ENCODE measurements around the gene CHRNA5.

CHRNA5 gene

GRCh38 chr15:78627348-78627747, 62.0 kb downstream of the CHRNA5 start:
- no peak overlapping the region for H3K27ac ChIP-seq

GRCh38 chr15:78628227-78628626, 62.9 kb downstream of the CHRNA5 start:
- TF ChIP-seq, protein P1, sequence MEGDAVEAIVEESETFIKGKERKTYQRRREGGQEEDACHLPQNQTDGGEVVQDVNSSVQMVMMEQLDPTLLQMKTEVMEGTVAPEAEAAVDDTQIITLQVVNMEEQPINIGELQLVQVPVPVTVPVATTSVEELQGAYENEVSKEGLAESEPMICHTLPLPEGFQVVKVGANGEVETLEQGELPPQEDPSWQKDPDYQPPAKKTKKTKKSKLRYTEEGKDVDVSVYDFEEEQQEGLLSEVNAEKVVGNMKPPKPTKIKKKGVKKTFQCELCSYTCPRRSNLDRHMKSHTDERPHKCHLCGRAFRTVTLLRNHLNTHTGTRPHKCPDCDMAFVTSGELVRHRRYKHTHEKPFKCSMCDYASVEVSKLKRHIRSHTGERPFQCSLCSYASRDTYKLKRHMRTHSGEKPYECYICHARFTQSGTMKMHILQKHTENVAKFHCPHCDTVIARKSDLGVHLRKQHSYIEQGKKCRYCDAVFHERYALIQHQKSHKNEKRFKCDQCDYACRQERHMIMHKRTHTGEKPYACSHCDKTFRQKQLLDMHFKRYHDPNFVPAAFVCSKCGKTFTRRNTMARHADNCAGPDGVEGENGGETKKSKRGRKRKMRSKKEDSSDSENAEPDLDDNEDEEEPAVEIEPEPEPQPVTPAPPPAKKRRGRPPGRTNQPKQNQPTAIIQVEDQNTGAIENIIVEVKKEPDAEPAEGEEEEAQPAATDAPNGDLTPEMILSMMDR (IDR thresholded peaks at IDR 0.05), result no peak
- no peak for TF ChIP-seq ZFX (IDR thresholded peaks at IDR 0.05; ENCODE audit: borderline replicate concordance)
- no peak overlapping the region for H3K27ac ChIP-seq

More at GRCh38 chr15:78627348-78627747, 62.0 kb downstream of the CHRNA5 start:
- no peak for TF ChIP-seq ZFX (IDR thresholded peaks at IDR 0.05; ENCODE audit: borderline replicate concordance)
- TF ChIP-seq, protein P1 (IDR thresholded peaks at IDR 0.05), result no peak

GRCh38 chr15:78629031-78629715, 63.9 kb downstream of the CHRNA5 start:
- H3K27ac ChIP-seq, result no peak overlapping the region
- no peak for TF ChIP-seq ZFX (IDR thresholded peaks at IDR 0.05; ENCODE audit: borderline replicate concordance)
- TF ChIP-seq, protein P1 (IDR thresholded peaks at IDR 0.05), result no peak

GRCh38 chr15:78629716-78630065, 64.4 kb downstream of the CHRNA5 start:
- H3K27ac ChIP-seq, result no peak overlapping the region
- no peak for TF ChIP-seq ZFX (IDR thresholded peaks at IDR 0.05; ENCODE audit: borderline replicate concordance)
- TF ChIP-seq, protein P1 (IDR thresholded peaks at IDR 0.05), result no peak

DNA sequence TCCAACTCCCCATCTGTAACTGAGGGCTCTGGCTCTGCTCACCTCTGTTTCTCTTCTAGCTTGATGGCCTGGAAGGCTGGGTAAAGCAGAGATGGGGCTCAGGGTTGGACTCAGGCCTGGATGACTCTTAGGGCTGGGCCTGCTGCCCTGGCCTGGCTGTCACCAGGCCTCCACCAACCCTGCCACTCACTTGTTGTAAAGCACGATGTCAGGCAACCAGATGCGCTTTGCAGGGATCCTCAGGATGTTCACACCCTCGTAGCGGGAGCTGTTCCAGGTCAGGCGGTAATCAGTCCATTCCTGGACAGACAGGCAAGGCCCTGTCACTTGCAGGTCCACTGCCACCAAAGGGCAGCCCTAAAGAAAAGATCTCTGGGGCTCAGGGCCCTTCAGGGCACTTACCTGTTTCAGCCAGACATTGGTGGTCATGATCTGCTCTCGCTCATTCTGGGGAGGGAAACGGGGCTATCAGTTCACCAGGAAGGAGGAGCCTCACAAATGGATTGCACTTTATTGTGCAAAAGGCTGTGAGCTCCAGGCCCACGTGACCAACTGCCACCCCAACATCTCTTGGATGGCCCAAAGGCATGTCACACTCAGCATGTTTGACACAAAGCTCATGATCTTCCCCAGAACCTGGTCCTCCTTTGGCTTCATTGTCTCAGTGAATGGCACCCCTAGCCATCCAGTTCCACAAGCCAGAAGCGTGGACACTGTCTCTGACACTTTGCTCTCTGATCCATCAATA, 65.7 kb downstream of the CHRNA5 start:
- H3K27ac ChIP-seq, result no peak overlapping the region
- TF ChIP-seq, protein P1 (IDR thresholded peaks at IDR 0.05), result no peak
- no peak for TF ChIP-seq ZFX (IDR thresholded peaks at IDR 0.05; ENCODE audit: borderline replicate concordance)

- H3K27ac ChIP-seq, result no peak overlapping the region
- no peak for TF ChIP-seq ZFX (IDR thresholded peaks at IDR 0.05; ENCODE audit: borderline replicate concordance)
- TF ChIP-seq, protein P1 (IDR thresholded peaks at IDR 0.05), result no peak
Observed at GRCh38 chr15:78633348-78633747, 68.0 kb downstream of the CHRNA5 start.

All from 22Rv1 (cell line).